ENCODE data around the gene GRPEL1.

DNA sequence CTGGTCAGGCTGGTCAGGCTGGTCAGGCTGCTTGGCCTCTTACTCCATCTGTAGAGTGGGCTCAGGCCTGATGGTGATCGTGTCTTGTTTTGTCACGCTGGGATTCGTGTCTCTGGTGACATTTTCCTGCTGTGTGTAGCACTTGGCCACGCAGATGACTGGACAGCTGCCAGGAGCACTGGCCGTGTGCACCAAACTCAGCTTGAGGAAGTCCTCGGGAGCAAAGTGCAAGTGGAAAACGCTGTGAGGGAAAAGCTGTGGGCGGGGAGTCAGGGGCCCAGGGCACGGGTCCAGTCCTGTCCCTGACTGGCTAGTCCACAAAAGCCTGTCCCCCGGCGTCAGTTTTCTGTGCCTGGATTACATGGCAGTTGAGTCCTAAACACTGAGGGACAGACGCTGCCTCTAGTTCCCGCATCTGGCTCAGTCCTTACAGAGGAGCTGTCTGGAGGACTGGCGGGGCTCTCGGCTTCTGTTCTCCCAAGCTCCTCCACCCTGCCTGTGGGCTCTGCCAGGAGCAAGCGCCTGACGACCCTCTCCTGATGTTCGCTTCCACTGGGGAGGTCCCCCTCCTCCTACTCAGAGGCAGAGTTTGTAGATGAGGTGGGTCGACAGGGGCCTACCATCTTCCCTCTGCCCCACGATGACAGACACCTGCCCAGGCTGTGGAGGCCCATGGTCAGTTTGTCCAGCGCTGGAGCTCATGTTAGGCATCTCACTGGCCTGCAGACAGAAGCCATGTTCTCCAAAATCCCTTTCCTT lies 35.9 kb upstream of the GRPEL1 start:
- TF ChIP-seq POLR2A (IDR thresholded peaks at IDR 0.05; ENCODE audit: low read depth) = no peak
- no peak for TF ChIP-seq CTCF (IDR thresholded peaks at IDR 0.05)
- no peak for TF ChIP-seq EP300 (IDR thresholded peaks at IDR 0.05)
